Mesothelial cell of epicardium (in vitro differentiated cells): ENCODE data around the gene MZF1. TPM values are rescaled to one million over a fixed set of nuclear protein-coding genes. Genes with fewer than 3 reads are reported as not detected.

Source experiments
- DNase-seq, 2 experiments: peaks; one replicate each; pipeline ENCODE4 v3.0.0; 2021; ENCODE audit warnings: low spot score in 2 of 2; ENCODE audit not compliant: unreplicated experiment in 2 of 2
- H3K27ac Mint-ChIP-seq: 2 replicates; pipeline ENCODE4 v1.8.0; 2021; ENCODE audit warnings: mixed read lengths
- H3K27me3 Mint-ChIP-seq: 2 replicates; pipeline ENCODE4 v1.8.0; 2021; ENCODE audit warnings: low read depth, mixed read lengths
- H3K36me3 Mint-ChIP-seq: 2 replicates; pipeline ENCODE4 v1.8.0; 2021; ENCODE audit warnings: mixed read lengths
- H3K4me1 Mint-ChIP-seq: 2 replicates; pipeline ENCODE4 v1.8.0; 2021; ENCODE audit warnings: mixed read lengths
- H3K4me3 Mint-ChIP-seq: 2 replicates; pipeline ENCODE4 v1.8.0; 2021; ENCODE audit warnings: mild to moderate bottlenecking, moderate library complexity, mixed read lengths
- H3K9me3 Mint-ChIP-seq: 2 replicates; pipeline ENCODE4 v1.8.0; 2021; ENCODE audit warnings: mixed read lengths
- total RNA-seq: library from RNA; stranded (reverse); gene quantifications from 3 replicates; pipeline ENCODE4 v1.2.1, GENCODE V29; 2021
- TF ChIP-seq, protein P1 (sequence below): fragments of 200-600 bp; sonication (generic); IDR thresholded peaks from one replicate; pipeline ENCODE4 v1.5.0; 2021; ENCODE audit warnings: antibody characterized with exemption; ENCODE audit not compliant: unreplicated experiment

The MZF1 gene
- total RNA-seq, 1 donor from 2014 or later: 42.6 TPM

DNA sequence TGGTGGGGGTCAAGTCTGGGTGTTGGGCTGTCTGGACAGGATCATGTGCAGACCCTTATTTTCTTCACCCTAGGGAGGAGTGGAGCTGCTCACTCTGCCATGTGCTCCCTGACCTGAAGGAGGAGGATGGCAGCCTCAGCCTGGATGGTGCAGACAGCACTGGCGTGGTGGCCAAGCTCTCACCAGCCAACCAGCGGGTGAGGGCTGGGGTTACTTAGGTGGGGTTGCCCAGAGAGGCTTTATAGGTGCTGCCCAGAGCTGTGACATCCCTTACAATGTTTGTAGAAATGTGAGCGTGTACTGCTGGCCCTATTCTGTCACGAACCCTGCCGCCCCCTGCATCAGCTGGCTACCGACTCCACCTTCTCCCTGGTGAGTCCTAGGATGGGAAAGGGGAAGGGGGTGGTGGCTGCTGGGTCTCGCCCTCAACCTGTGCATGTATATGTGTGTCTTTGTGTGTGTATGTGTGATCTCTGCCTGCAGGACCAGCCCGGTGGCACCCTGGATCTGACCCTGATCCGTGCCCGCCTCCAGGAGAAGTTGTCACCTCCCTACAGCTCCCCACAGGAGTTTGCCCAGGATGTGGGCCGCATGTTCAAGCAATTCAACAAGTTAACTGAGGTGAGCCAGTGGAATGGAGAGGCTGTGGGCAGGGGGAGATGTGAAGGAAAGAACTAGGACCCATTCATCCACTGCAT is 23.3 kb downstream of the MZF1 start:
- TF ChIP-seq, protein P1, sequence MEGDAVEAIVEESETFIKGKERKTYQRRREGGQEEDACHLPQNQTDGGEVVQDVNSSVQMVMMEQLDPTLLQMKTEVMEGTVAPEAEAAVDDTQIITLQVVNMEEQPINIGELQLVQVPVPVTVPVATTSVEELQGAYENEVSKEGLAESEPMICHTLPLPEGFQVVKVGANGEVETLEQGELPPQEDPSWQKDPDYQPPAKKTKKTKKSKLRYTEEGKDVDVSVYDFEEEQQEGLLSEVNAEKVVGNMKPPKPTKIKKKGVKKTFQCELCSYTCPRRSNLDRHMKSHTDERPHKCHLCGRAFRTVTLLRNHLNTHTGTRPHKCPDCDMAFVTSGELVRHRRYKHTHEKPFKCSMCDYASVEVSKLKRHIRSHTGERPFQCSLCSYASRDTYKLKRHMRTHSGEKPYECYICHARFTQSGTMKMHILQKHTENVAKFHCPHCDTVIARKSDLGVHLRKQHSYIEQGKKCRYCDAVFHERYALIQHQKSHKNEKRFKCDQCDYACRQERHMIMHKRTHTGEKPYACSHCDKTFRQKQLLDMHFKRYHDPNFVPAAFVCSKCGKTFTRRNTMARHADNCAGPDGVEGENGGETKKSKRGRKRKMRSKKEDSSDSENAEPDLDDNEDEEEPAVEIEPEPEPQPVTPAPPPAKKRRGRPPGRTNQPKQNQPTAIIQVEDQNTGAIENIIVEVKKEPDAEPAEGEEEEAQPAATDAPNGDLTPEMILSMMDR: no peak
- Mint-ChIP-seq H3K27ac (no peak overlapping the region), H3K36me3 (peaks cover 24% of the 10 kb centered on the region), H3K9me3 (no peaks in the 10 kb centered on the region), H3K4me3 (no peak overlapping the region), H3K4me1 (peaks cover 26% of the 10 kb centered on the region), H3K27me3 (no peaks in the 10 kb centered on the region)
- DNase-seq: no peak

DNA sequence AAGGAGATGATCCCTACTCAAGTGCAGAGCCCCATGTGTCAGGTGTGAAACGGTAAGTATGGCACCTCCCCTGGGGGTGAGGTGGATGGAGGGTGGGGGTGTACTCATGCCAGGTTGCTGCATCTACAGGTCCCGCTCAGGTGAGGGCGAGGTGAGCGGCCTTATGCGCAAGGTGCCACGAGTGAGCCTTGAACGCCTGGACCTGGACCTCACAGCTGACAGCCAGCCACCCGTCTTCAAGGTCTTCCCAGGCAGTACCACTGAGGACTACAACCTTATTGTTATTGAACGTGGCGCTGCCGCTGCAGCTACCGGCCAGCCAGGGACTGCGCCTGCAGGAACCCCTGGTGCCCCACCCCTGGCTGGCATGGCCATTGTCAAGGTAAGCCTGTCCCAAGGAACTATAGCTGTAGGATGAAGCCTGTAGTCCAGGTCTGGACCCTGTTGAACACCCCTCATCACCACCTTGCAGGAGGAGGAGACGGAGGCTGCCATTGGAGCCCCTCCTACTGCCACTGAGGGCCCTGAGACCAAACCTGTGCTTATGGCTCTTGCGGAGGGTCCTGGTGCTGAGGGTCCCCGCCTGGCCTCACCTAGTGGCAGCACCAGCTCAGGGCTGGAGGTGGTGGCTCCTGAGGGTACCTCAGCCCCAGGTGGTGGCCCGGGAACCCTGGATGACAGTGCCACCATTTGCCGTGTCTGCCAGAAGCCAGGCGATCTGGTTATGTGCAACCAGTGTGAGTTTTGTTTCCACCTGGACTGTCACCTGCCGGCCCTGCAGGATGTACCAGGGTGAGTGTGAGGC is 24.1 kb downstream of the MZF1 start:
- Mint-ChIP-seq H3K27me3 (no peaks in the 10 kb centered on the region), H3K27ac (no peak overlapping the region), H3K36me3 (peaks cover 24% of the 10 kb centered on the region), H3K4me3 (no peak overlapping the region), H3K4me1 (peaks cover 21% of the 10 kb centered on the region), H3K9me3 (no peaks in the 10 kb centered on the region)
- DNase-seq: no peak
- TF ChIP-seq, protein P1: no peak

DNA sequence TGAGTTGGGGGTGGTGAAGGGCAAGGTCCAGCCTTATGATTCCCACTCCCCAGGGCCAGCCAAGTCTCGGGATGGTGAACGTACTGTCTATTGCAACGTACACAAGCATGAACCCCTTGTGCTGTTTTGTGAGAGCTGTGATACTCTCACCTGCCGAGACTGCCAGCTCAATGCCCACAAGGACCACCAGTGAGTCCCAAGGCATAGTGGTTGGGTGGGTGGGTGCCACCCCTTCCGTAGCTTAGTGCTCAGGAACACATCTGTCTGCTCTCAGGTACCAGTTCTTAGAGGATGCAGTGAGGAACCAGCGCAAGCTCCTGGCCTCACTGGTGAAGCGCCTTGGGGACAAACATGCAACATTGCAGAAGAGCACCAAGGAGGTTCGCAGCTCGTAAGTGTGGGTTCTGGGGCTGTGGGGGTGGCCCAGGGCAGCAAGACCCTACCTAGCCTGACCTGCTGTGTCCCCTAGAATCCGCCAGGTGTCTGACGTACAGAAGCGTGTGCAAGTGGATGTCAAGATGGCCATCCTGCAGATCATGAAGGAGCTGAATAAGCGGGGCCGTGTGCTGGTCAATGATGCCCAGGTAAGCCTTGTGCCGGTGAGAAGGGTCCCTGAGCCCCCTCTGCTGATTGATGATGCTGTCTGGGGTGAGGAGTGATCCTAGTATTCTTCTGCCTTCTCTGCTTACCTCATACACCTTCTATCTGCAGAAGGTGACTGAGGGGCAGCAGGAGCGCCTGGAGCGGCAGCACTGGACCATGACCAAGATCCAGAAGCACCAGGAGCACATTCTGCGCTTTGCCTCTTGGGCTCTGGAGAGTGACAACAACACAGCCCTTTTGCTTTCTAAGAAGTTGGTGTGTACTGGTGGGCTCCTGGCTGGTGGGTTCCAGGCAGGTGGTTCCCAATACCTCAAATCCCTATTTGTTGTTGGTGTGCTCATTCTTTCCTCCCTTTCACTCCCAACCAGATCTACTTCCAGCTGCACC is 25.5 kb downstream of the MZF1 start:
- no peak for DNase-seq
- Mint-ChIP-seq H3K36me3 (peaks cover 18% of the 10 kb centered on the region), H3K27me3 (peaks cover 10% of the 10 kb centered on the region), H3K4me3 (no peak overlapping the region), H3K4me1 (peaks cover 20% of the 10 kb centered on the region), H3K27ac (peak overlapping the region; percentile 25), H3K9me3 (no peaks in the 10 kb centered on the region)
- TF ChIP-seq, protein P1: no peak

DNA sequence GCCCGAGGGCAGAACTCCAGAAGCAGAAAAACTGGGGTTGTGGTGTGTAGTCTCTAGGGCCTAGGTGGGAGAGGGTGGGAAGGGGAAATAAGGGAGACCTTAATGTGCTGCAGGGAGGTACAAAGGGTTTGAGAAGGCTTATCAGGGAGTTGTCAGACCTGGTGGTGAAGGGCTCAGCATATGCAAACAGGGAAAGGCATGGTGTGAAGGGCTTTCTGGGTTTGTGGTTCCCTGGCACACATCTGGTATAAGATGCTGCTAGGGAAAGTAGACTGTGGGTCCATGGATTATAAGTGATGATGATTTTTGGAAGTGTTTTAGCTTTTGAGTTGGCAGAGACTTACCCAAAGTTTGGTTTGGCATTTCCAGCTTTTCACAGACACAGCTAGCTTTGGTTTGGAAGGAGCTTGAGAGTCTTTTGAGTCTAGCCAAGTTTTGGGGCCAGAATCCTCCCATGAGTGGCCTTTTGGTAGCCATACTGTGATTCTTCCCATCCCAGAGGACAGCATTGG is 27.1 kb downstream of the MZF1 start:
- TF ChIP-seq, protein P1: no peak
- Mint-ChIP-seq H3K36me3 (peaks cover 12% of the 10 kb centered on the region), H3K27ac (peak overlapping the region; percentile 95), H3K4me1 (peaks cover 20% of the 10 kb centered on the region), H3K4me3 (peak overlapping the region; percentile 97), H3K9me3 (no peaks in the 10 kb centered on the region), H3K27me3 (peaks cover 20% of the 10 kb centered on the region)
- no peak for DNase-seq
